ENCODE results near the gene ZNF18.

DNA sequence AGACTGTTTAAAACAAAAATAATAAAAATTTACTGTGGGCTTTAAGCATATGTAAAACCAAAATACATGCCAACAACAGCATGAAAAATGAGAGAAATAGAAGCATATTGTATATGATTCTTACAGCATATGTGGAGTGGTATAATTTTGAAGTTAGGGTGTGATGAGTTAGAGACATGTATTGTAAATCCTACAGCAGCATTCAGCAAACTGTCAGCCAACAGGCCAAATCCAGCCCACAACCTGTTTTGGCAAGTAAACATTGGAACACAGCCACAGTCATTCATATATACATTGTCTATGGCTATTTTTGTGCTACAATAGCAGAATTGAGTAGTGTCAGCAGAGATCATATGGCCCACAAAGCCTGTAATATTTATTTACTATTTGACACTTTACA is 42.3 kb downstream of the ZNF18 start:
- no peak for TF ChIP-seq POLR2AphosphoS5 (IDR thresholded peaks at IDR 0.05; ENCODE audit: low read depth)
- TF ChIP-seq, protein P1, sequence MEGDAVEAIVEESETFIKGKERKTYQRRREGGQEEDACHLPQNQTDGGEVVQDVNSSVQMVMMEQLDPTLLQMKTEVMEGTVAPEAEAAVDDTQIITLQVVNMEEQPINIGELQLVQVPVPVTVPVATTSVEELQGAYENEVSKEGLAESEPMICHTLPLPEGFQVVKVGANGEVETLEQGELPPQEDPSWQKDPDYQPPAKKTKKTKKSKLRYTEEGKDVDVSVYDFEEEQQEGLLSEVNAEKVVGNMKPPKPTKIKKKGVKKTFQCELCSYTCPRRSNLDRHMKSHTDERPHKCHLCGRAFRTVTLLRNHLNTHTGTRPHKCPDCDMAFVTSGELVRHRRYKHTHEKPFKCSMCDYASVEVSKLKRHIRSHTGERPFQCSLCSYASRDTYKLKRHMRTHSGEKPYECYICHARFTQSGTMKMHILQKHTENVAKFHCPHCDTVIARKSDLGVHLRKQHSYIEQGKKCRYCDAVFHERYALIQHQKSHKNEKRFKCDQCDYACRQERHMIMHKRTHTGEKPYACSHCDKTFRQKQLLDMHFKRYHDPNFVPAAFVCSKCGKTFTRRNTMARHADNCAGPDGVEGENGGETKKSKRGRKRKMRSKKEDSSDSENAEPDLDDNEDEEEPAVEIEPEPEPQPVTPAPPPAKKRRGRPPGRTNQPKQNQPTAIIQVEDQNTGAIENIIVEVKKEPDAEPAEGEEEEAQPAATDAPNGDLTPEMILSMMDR (conservative IDR thresholded peaks at IDR 0.05; ENCODE audit: low read depth in 2 of 2) = no peak
- TF ChIP-seq, protein P2, sequence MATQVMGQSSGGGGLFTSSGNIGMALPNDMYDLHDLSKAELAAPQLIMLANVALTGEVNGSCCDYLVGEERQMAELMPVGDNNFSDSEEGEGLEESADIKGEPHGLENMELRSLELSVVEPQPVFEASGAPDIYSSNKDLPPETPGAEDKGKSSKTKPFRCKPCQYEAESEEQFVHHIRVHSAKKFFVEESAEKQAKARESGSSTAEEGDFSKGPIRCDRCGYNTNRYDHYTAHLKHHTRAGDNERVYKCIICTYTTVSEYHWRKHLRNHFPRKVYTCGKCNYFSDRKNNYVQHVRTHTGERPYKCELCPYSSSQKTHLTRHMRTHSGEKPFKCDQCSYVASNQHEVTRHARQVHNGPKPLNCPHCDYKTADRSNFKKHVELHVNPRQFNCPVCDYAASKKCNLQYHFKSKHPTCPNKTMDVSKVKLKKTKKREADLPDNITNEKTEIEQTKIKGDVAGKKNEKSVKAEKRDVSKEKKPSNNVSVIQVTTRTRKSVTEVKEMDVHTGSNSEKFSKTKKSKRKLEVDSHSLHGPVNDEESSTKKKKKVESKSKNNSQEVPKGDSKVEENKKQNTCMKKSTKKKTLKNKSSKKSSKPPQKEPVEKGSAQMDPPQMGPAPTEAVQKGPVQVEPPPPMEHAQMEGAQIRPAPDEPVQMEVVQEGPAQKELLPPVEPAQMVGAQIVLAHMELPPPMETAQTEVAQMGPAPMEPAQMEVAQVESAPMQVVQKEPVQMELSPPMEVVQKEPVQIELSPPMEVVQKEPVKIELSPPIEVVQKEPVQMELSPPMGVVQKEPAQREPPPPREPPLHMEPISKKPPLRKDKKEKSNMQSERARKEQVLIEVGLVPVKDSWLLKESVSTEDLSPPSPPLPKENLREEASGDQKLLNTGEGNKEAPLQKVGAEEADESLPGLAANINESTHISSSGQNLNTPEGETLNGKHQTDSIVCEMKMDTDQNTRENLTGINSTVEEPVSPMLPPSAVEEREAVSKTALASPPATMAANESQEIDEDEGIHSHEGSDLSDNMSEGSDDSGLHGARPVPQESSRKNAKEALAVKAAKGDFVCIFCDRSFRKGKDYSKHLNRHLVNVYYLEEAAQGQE (IDR thresholded peaks at IDR 0.05; ENCODE audit: unreplicated experiment) = no peak
- TF ChIP-seq CREB1 (CRISPR knock-in tag; IDR thresholded peaks at IDR 0.05; ENCODE audit: low read depth) = no peak
- no peak for TF ChIP-seq EZH2phosphoT487 (IDR thresholded peaks at IDR 0.05; ENCODE audit: unreplicated experiment)
- no peak for TF ChIP-seq EZH2 (IDR thresholded peaks at IDR 0.05; ENCODE audit: low read depth, unreplicated experiment)
- TF ChIP-seq JUNB (IDR thresholded peaks at IDR 0.05; ENCODE audit: unreplicated experiment) = no peak
- TF ChIP-seq, protein P3, sequence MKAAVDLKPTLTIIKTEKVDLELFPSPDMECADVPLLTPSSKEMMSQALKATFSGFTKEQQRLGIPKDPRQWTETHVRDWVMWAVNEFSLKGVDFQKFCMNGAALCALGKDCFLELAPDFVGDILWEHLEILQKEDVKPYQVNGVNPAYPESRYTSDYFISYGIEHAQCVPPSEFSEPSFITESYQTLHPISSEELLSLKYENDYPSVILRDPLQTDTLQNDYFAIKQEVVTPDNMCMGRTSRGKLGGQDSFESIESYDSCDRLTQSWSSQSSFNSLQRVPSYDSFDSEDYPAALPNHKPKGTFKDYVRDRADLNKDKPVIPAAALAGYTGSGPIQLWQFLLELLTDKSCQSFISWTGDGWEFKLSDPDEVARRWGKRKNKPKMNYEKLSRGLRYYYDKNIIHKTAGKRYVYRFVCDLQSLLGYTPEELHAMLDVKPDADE (IDR thresholded peaks at IDR 0.05) = no peak

All from GM23338 (cell line).